Measurements from ENCODE around the gene SNCAIP.

DNA sequence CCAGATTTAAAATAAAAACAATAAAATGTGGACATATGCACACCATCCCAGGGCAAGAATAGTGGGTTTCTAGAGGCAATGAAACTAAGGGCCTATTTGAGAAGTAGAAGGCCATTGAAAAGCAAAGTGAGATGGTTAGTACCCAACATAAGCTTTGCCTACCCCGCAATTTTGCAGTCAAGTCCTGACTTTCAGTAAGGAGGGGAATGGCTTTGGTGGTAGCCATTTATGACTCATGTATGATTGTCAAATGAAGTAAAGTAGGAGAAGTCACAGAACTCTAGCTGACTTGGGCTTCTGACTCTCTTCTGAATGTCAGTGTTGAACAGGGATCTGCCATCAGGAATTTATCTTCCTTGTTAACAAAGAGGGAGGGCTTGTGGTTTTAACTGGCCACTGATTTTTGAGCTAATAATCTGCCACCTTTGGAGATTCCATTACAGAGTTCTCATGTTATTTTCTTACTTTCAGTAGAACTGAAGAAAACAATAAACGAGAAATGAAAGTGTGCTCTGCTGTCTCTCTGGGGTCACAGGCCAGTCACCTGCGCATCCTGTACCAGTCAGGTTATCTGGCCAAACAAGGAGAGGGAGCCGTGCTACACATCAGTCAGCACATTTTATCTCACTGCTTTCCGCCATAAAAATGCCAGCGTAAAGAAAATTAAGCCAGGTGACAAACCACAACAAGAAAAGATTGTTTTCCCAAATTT lies 14.3 kb upstream of the SNCAIP start:
- TF ChIP-seq, protein P1, sequence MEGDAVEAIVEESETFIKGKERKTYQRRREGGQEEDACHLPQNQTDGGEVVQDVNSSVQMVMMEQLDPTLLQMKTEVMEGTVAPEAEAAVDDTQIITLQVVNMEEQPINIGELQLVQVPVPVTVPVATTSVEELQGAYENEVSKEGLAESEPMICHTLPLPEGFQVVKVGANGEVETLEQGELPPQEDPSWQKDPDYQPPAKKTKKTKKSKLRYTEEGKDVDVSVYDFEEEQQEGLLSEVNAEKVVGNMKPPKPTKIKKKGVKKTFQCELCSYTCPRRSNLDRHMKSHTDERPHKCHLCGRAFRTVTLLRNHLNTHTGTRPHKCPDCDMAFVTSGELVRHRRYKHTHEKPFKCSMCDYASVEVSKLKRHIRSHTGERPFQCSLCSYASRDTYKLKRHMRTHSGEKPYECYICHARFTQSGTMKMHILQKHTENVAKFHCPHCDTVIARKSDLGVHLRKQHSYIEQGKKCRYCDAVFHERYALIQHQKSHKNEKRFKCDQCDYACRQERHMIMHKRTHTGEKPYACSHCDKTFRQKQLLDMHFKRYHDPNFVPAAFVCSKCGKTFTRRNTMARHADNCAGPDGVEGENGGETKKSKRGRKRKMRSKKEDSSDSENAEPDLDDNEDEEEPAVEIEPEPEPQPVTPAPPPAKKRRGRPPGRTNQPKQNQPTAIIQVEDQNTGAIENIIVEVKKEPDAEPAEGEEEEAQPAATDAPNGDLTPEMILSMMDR (IDR thresholded peaks at IDR 0.05; ENCODE audit: low read depth, low read length): no peak
- TF ChIP-seq POLR2A (IDR thresholded peaks at IDR 0.05; ENCODE audit: extremely low read depth, insufficient read length) (no peak), MYC (IDR thresholded peaks at IDR 0.05; ENCODE audit: low read depth, low read length) (no peak)
- TF ChIP-seq, protein P2, sequence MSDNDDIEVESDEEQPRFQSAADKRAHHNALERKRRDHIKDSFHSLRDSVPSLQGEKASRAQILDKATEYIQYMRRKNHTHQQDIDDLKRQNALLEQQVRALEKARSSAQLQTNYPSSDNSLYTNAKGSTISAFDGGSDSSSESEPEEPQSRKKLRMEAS (IDR thresholded peaks at IDR 0.05; ENCODE audit: low read depth, low read length): no peak
